H9 (cell line): ENCODE data around the gene SPTBN4. TPM values are rescaled to one million over a fixed set of nuclear protein-coding genes. Genes with fewer than 3 reads are reported as not detected.

ENCODE experiments used
- DNase-seq: peaks from one replicate; pipeline ENCODE4 v3.0.0-alpha.2; 2017
- H2AFZ ChIP-seq: one replicate; pipeline ENCODE4 v1.6.1; 2013; ENCODE audit warnings: mild to moderate bottlenecking, low read length, control low read depth, moderate library complexity
- H2AK5ac ChIP-seq: 2 replicates; pipeline ENCODE4 v1.6.1; 2013; ENCODE audit warnings: low read length, control low read depth, mixed read lengths; ENCODE audit not compliant: insufficient read length
- H2BK120ac ChIP-seq: one replicate; pipeline ENCODE4 v1.6.1; 2013; ENCODE audit warnings: low read depth, mild to moderate bottlenecking, low read length, control low read depth, inconsistent platforms; ENCODE audit not compliant: poor library complexity, severe bottlenecking
- H2BK12ac ChIP-seq: 2 replicates; pipeline ENCODE4 v1.6.1; 2013; ENCODE audit warnings: low read length, control low read depth, mixed read lengths, low read depth; ENCODE audit not compliant: insufficient read length
- H2BK15ac ChIP-seq: 2 replicates; pipeline ENCODE4 v1.6.1; 2013; ENCODE audit warnings: low read depth, low read length, control low read depth
- H2BK20ac ChIP-seq: one replicate; pipeline ENCODE4 v1.6.1; 2013; ENCODE audit warnings: low read depth, mild to moderate bottlenecking, low read length, control low read depth, inconsistent platforms; ENCODE audit not compliant: poor library complexity, severe bottlenecking
- H2BK5ac ChIP-seq: 2 replicates; pipeline ENCODE4 v1.6.1; 2013; ENCODE audit warnings: low read length, control low read depth, mixed read lengths; ENCODE audit not compliant: insufficient read length
- H3K14ac ChIP-seq: 2 replicates; pipeline ENCODE4 v1.6.1; 2013; ENCODE audit warnings: low read length, control low read depth; ENCODE audit not compliant: insufficient read depth
- H3K18ac ChIP-seq: 2 replicates; pipeline ENCODE4 v1.6.1; 2013; ENCODE audit warnings: low read depth, mild to moderate bottlenecking, mixed read lengths, low read length, control low read depth; ENCODE audit not compliant: insufficient read length
- H3K23ac ChIP-seq: 2 replicates; pipeline ENCODE4 v1.6.1; 2013; ENCODE audit warnings: low read length, control low read depth, mixed read lengths, low read depth; ENCODE audit not compliant: insufficient read length
- H3K23me2 ChIP-seq: 2 replicates; pipeline ENCODE4 v1.6.1; 2013; ENCODE audit warnings: low read depth, mild to moderate bottlenecking, mixed read lengths, low read length, control low read depth; ENCODE audit not compliant: insufficient read length, poor library complexity, severe bottlenecking
- H3K27ac ChIP-seq: 2 replicates; pipeline ENCODE4 v1.5.1; 2013; ENCODE audit warnings: low read length, control low read depth, mixed read lengths, low read depth; ENCODE audit not compliant: insufficient read length
- H3K27me3 ChIP-seq: 2 replicates; pipeline ENCODE4 v1.6.1; 2013; ENCODE audit warnings: low read length, control low read depth, inconsistent platforms; ENCODE audit not compliant: insufficient read depth
- H3K4ac ChIP-seq: 2 replicates; pipeline ENCODE4 v1.6.1; 2013; ENCODE audit warnings: low read depth, mild to moderate bottlenecking, control low read depth, inconsistent platforms, low read length, moderate library complexity
- H3K4me1 ChIP-seq: 2 replicates; pipeline ENCODE4 v1.6.1; 2013; ENCODE audit warnings: low read length, control low read depth, inconsistent platforms; ENCODE audit not compliant: insufficient read depth
- H3K4me2 ChIP-seq: 2 replicates; pipeline ENCODE4 v1.6.1; 2013; ENCODE audit warnings: low read length, control low read depth, mixed read lengths; ENCODE audit not compliant: insufficient read length, insufficient read depth
- H3K56ac ChIP-seq: 2 replicates; pipeline ENCODE4 v1.6.1; 2013; ENCODE audit warnings: low read depth, mild to moderate bottlenecking, mixed read lengths, low read length, control low read depth; ENCODE audit not compliant: insufficient read length
- H3K79me1 ChIP-seq: 2 replicates; pipeline ENCODE4 v1.6.1; 2013; ENCODE audit warnings: low read depth, mild to moderate bottlenecking, moderate library complexity, low read length, control low read depth, inconsistent platforms; ENCODE audit not compliant: insufficient read depth, poor library complexity, severe bottlenecking
- H3K79me2 ChIP-seq: 2 replicates; pipeline ENCODE4 v1.6.1; 2013; ENCODE audit warnings: low read length, control low read depth, inconsistent platforms; ENCODE audit not compliant: insufficient read depth
- H3K9ac ChIP-seq: 2 replicates; pipeline ENCODE4 v1.6.1; 2013; ENCODE audit warnings: low read length, control low read depth, mixed read lengths; ENCODE audit not compliant: insufficient read length; ENCODE audit errors: extremely low read depth
- H3K9me3 ChIP-seq: one replicate; pipeline ENCODE4 v1.6.1; 2013; ENCODE audit warnings: low read depth, low read length, inconsistent platforms; ENCODE audit not compliant: control insufficient read depth
- H3T11ph ChIP-seq: one replicate; pipeline ENCODE4 v1.6.1; 2013; ENCODE audit warnings: mild to moderate bottlenecking, low read length, control low read depth, inconsistent platforms
- H4K20me1 ChIP-seq: one replicate; pipeline ENCODE4 v1.6.1; 2013; ENCODE audit not compliant: control insufficient read depth, insufficient read length, insufficient read depth
- H4K5ac ChIP-seq: 2 replicates; pipeline ENCODE4 v1.6.1; 2013; ENCODE audit warnings: low read depth, mild to moderate bottlenecking, mixed read lengths, low read length, control low read depth; ENCODE audit not compliant: insufficient read length
- H4K8ac ChIP-seq: replicated peaks from 2 replicates; pipeline ENCODE4 v1.6.1; 2013; ENCODE audit warnings: low read length, control low read depth, mixed read lengths, low read depth; ENCODE audit not compliant: insufficient read length
- H4K91ac ChIP-seq: 2 replicates; pipeline ENCODE4 v1.6.1; 2013; ENCODE audit warnings: low read depth, mild to moderate bottlenecking, moderate library complexity, mixed read lengths, low read length, control low read depth; ENCODE audit not compliant: insufficient read length
- H3K27ac Mint-ChIP-seq, 3 experiments: 2 replicates in 2 of 3; 3 replicates in 1 of 3; pipeline ENCODE4 v1.8.0; 2020 to 2021; ENCODE audit warnings: mixed read lengths in 3 of 3, mild to moderate bottlenecking in 1 of 3, moderate library complexity in 1 of 3
- H3K27me3 Mint-ChIP-seq: 2 replicates; pipeline ENCODE4 v1.8.0; 2021; ENCODE audit warnings: low read depth, mild to moderate bottlenecking, moderate library complexity, mixed read lengths
- H3K36me3 Mint-ChIP-seq, 3 experiments: 2 replicates in 2 of 3; 3 replicates in 1 of 3; pipeline ENCODE4 v1.8.0; 2020 to 2021; ENCODE audit warnings: low read depth in 3 of 3, mixed read lengths in 3 of 3; ENCODE audit not compliant: insufficient read depth in 1 of 3
- H3K4me1 Mint-ChIP-seq, 2 experiments: 2 replicates each; pipeline ENCODE4 v1.8.0; 2020; ENCODE audit warnings: mixed read lengths in 2 of 2
- H3K4me3 Mint-ChIP-seq, 2 experiments: 2 replicates in 1 of 2; 3 replicates in 1 of 2; pipeline ENCODE4 v1.8.0; 2020 to 2021; ENCODE audit warnings: mild to moderate bottlenecking in 2 of 2, mixed read lengths in 2 of 2, moderate library complexity in 1 of 2
- H3K9me3 Mint-ChIP-seq, 2 experiments: 2 replicates in 1 of 2; 3 replicates in 1 of 2; pipeline ENCODE4 v1.8.0; 2020; ENCODE audit warnings: mild to moderate bottlenecking in 2 of 2, mixed read lengths in 2 of 2, moderate library complexity in 1 of 2
- CTCF ChIP-seq: fragments of 200-600 bp; sonication (generic); conservative IDR thresholded peaks from 3 replicates; pipeline ENCODE4 v1.8.0; 2021; ENCODE audit warnings: antibody characterized with exemption, mild to moderate bottlenecking
- WGBS: extraction: QIAGEN DNeasy Blood & Tissue Kit; methylation state at CpG from one replicate; pipeline ENCODE4 v1.1.7; 2013; ENCODE audit warnings: missing lambda C conversion rate, low lambda C conversion rate, mixed read lengths; ENCODE audit not compliant: insufficient read length; ENCODE audit errors: extremely low coverage; 5-methylcytosine and 5-hydroxymethylcytosine counted together
- total RNA-seq: library from RNA; stranded (reverse); gene quantifications from 2 replicates; pipeline ENCODE4 v1.2.1, GENCODE V29; 2021

SPTBN4 gene
- total RNA-seq, 1 experiment from 2014 or later: 2.9 TPM

GRCh38 chr19:40465557-40466218 lies 1.1 kb upstream of the SPTBN4 start, which contains the start of gene BLVRB:
Gene BLVRB (minus strand): TSS chr19:40465745. CDS start chr19:40465688, 57 bp downstream.
- no peak within 1 kb of the TSS for H2BK15ac ChIP-seq
- peak within 1 kb of the TSS; percentile 33 for H3K9ac ChIP-seq
- H4K20me1 ChIP-seq: no peaks in the 10 kb centered on the region
- DNase-seq: peak; percentile 99
- no peaks in the 10 kb centered on the region; the same call in 1 of the 2 replicates for H3K4me1 ChIP-seq
- Mint-ChIP-seq H3K4me3 (peak within 1 kb of the TSS; percentile 79 to 83), H3K36me3 (peaks cover 0 to 4% (median 0%) of the 10 kb centered on the region in 3 experiments; a peak in 1 of 7 replicates), H3K4me1 (peaks cover 14 to 18% of the 10 kb centered on the region in 2 experiments), H3K27ac (peak within 1 kb of the TSS; percentile 18 to 87 (median 37); a peak in 2 of 7 replicates), H3K9me3 (peaks cover 0 to 5% of the 10 kb centered on the region in 2 experiments; a peak in 3 of 5 replicates), H3K27me3 (peaks cover 44% of the 10 kb centered on the region)
- H3K27ac ChIP-seq: no peak within 1 kb of the TSS
- H3K18ac ChIP-seq: no peak within 1 kb of the TSS
- H2BK12ac ChIP-seq: no peak within 1 kb of the TSS
- WGBS: no CpG with 5 or more reads among the region's 54 CpGs
- H3K79me1 ChIP-seq: no peaks in the 10 kb centered on the region
- H3K14ac ChIP-seq: no peak within 1 kb of the TSS; the same call in 1 of the 2 replicates
- no peak within 1 kb of the TSS for H3T11ph ChIP-seq
- no peak within 1 kb of the TSS for H3K4ac ChIP-seq
- H3K79me2 ChIP-seq: no peaks in the 10 kb centered on the region
- H4K91ac ChIP-seq: no peak within 1 kb of the TSS
- H2AK5ac ChIP-seq: no peak within 1 kb of the TSS
- H3K23me2 ChIP-seq: no peaks in the 10 kb centered on the region
- H2AFZ ChIP-seq: no peak within 1 kb of the TSS
- no peak within 1 kb of the TSS for H3K56ac ChIP-seq
- H3K9me3 ChIP-seq: no peaks in the 10 kb centered on the region
- H2BK20ac ChIP-seq: no peak within 1 kb of the TSS
- H3K4me2 ChIP-seq: peak within 1 kb of the TSS; percentile 62
- peaks cover 11% of the 10 kb centered on the region; the same call in 1 of the 2 replicates for H3K27me3 ChIP-seq
- no peak within 1 kb of the TSS for H4K5ac ChIP-seq
- no peak within 1 kb of the TSS for H3K23ac ChIP-seq
- H2BK120ac ChIP-seq: no peak within 1 kb of the TSS
- no peak within 1 kb of the TSS for H4K8ac ChIP-seq
- no peak for TF ChIP-seq CTCF
- no peak within 1 kb of the TSS for H2BK5ac ChIP-seq
